NOMO-1 (cell line): Measurements from ENCODE around the gene OR2A42.
"Not testable (repeated sequence)": the region's sequence is repeated elsewhere in the genome, so short reads cannot be mapped to it uniquely, and the experiment has no call there.

Source experiments
- DNase-seq, 2 experiments: peaks; one replicate each; lab custom pipeline; 2025; ENCODE audit not compliant: unreplicated experiment in 2 of 2; lab: John Stamatoyannopoulos, UW

OR2A42 gene

GRCh38 chr7:144239365-144239764 lies at the start of gene OR2A42:
Gene OR2A42, minus strand, starts transcription at chr7:144239605. Its CDS starts 6,762 bp downstream, at chr7:144232843.
- DNase-seq: not testable (repeated sequence)

GRCh38 chr7:144287171-144287784 lies 47.9 kb upstream of the OR2A42 start:
- not testable (repeated sequence) for DNase-seq

GRCh38 chr7:144283716-144284115 lies 44.3 kb upstream of the OR2A42 start:
- not testable (repeated sequence) for DNase-seq

GRCh38 chr7:144282490-144282889 lies 43.1 kb upstream of the OR2A42 start:
- not testable (repeated sequence) for DNase-seq

GRCh38 chr7:144281981-144282380 lies 42.6 kb upstream of the OR2A42 start:
- not testable (repeated sequence) for DNase-seq

- not testable (repeated sequence) for DNase-seq
Measured at GRCh38 chr7:144280010-144280409, 40.6 kb upstream of the OR2A42 start.

GRCh38 chr7:144275281-144275680 lies 35.9 kb upstream of the OR2A42 start:
- not testable (repeated sequence) for DNase-seq

- not testable (repeated sequence) for DNase-seq
Measured at GRCh38 chr7:144269188-144269587, 29.8 kb upstream of the OR2A42 start, which contains the start of gene CTAGE8. Gene CTAGE8, minus strand, starts transcription at chr7:144269288. Its CDS starts 38 bp downstream, at chr7:144269250.

- DNase-seq: not testable (repeated sequence)
Measured at GRCh38 chr7:144264692-144265091, 25.3 kb upstream of the OR2A42 start, which contains the start of gene OR2A7. Gene OR2A7, minus strand, starts transcription at chr7:144264792. Its CDS starts 5,164 bp downstream, at chr7:144259628.

GRCh38 chr7:144262128-144262527 lies 22.7 kb upstream of the OR2A42 start:
- DNase-seq: not testable (repeated sequence)

- not testable (repeated sequence) for DNase-seq
Measured at GRCh38 chr7:144259067-144259466, 19.7 kb upstream of the OR2A42 start.

GRCh38 chr7:144256112-144256511 lies 16.7 kb upstream of the OR2A42 start:
- DNase-seq: no peak

- DNase-seq: no peak
Measured at GRCh38 chr7:144255471-144255897, 16.1 kb upstream of the OR2A42 start.

GRCh38 chr7:144252307-144252706 lies 12.9 kb upstream of the OR2A42 start:
- not testable (repeated sequence) for DNase-seq

- DNase-seq: not testable (repeated sequence)
Measured at GRCh38 chr7:144247674-144248330, 8.4 kb upstream of the OR2A42 start.

- DNase-seq: not testable (repeated sequence)
Measured at GRCh38 chr7:144246967-144247366, 7.6 kb upstream of the OR2A42 start.

GRCh38 chr7:144245372-144245771 lies 6.0 kb upstream of the OR2A42 start:
- not testable (repeated sequence) for DNase-seq

GRCh38 chr7:144238530-144239082 lies 799 bp downstream of the OR2A42 start:
- DNase-seq: not testable (repeated sequence)

GRCh38 chr7:144233039-144233438 lies 6.4 kb downstream of the OR2A42 start:
- DNase-seq: not testable (repeated sequence)

GRCh38 chr7:144231027-144231426 lies 8.4 kb downstream of the OR2A42 start:
- not testable (repeated sequence) for DNase-seq

GRCh38 chr7:144228810-144229209 lies 10.6 kb downstream of the OR2A42 start:
- DNase-seq: not testable (repeated sequence)
